Neural cell (in vitro differentiated cells): ENCODE results near the gene ACOT8.

Experiments used
- CTCF ChIP-seq: fragments of 450-650 bp; IDR thresholded peaks from 2 replicates; pipeline ENCODE4 v1.5.1; 2014; ENCODE audit warnings: antibody characterized with exemption, mild to moderate bottlenecking, moderate library complexity; ENCODE audit not compliant: poor library complexity, severe bottlenecking
- EZH2 ChIP-seq: fragments of 200-600, 300-800 bp; shearing (Covaris generic), sonication (generic); IDR thresholded peaks from 2 replicates; pipeline ENCODE4 v1.6.1; 2014; ENCODE audit warnings: antibody characterized with exemption, low read length, borderline replicate concordance, mild to moderate bottlenecking; ENCODE audit not compliant: insufficient read depth, poor library complexity, severe bottlenecking
- POLR2AphosphoS5 ChIP-seq: IDR thresholded peaks from 2 replicates; pipeline ENCODE4 v1.6.1; 2012
- RAD21 ChIP-seq: fragments of 450-650 bp; conservative IDR thresholded peaks from 2 replicates; pipeline ENCODE4 v1.6.1; 2014; ENCODE audit warnings: antibody characterized with exemption, mild to moderate bottlenecking, moderate library complexity
- REST ChIP-seq: IDR thresholded peaks from 2 replicates; pipeline ENCODE4 v1.6.1; 2012; ENCODE audit warnings: borderline replicate concordance
- SMC3 ChIP-seq: fragments of 450-650 bp; conservative IDR thresholded peaks from 2 replicates; pipeline ENCODE4 v1.6.1; 2014; ENCODE audit warnings: antibody characterized with exemption, mild to moderate bottlenecking, moderate library complexity; ENCODE audit not compliant: poor library complexity
- TAF1 ChIP-seq: IDR thresholded peaks from 2 replicates; pipeline ENCODE4 v1.6.1; 2012; ENCODE audit warnings: low read depth

GRCh38 chr20:45848969-45849582 lies 8.1 kb downstream of the ACOT8 start:
- TF ChIP-seq CTCF = no peak
- TF ChIP-seq RAD21 = no peak
- TF ChIP-seq TAF1 = no peak
- no peak for TF ChIP-seq EZH2
- TF ChIP-seq POLR2AphosphoS5 = no peak
- TF ChIP-seq SMC3 = no peak
- TF ChIP-seq REST = no peak
